ENCODE results near the gene AFF1.

Gene AFF1

DNA sequence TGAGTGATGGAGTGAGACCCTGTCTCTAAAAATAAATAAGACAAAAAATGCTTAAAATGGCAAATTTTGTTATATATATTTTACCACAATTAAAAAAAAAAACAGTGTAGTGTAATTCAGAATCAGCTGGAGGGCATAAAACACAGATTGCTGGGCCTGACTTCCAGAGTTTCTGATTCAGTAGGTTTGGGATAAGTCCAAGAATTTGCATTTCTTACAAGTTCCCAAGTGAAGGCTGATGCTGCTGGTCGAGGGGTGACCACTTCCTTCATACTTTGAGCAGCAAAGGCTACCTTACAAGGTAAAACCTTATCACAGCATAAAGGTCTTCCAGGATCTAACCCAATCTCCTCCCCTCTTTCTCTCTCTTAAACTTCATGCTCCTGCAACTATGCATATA, 244.9 kb downstream of the AFF1 start:
- no peak for DNase-seq

DNA sequence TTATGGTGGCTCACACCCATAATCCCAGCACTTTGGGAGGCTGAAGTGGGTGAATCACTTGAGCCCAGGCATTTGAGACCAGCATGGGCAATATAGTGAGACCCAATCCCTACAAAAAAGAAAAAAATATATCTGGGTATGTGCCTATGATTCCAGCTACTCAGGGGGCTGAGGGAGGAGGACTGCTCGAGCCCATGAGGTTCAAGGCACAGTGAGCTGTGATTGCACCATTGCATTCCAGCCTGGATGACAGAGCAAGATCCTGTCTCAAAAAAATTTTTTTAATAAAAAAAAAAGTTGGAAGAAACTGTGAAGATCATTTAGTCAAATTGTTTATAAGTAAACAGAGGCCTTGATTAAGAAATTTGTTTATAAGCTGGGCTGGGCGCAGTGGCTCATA, 246.0 kb downstream of the AFF1 start:
- no peak for DNase-seq

DNA sequence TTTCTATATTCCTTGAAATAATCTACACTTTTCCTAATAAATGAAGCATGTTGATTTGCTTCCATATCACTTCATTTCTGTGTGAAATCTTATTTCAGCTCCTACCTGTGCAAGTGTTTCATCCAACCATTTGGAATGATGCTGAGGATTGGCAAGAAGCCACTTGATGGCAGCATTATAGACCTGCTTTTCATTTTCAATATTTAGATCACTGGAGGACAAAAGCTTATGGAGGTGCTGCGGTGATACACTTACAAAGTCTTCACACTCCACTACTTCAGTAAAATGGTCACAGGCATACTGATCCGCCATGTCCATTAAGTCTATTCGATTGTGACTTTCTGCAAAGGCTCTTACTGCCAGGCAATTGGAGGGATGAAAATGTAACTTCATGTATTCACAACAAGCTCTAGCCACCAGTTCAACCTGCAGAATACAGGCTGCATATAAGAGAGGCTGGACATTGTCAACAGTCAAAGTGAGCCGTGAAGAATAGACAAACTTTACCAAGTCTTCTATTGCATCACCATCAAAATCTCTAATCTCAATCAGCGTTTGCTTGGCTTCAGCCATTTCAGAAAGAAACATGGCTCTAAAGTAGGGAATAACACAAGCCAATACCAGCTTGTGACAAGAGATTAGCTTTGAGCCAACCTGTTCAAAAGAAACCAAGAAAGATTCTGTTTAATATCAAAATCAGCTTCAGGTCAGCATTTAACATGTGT, 250.5 kb downstream of the AFF1 start:
- DNase-seq, result peak; percentile 4

DNA sequence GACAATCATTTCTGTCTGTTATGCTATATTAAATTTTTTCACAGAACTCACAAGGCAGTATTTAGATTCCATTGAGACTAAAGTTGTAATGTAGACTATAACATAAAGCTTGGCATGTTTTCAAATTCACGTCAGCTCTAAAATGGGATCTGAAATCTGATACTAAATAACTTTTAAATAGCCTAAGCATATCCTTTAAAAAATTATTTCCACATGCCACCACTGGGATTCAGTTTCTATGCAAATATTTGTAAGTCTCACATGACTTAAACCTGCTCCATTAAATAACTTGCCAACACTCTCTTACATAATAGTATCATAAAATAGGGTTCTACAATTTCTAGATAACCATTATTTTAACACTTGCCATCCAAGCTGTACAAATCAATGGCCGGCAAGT, 253.2 kb downstream of the AFF1 start:
- no peak for DNase-seq

DNA sequence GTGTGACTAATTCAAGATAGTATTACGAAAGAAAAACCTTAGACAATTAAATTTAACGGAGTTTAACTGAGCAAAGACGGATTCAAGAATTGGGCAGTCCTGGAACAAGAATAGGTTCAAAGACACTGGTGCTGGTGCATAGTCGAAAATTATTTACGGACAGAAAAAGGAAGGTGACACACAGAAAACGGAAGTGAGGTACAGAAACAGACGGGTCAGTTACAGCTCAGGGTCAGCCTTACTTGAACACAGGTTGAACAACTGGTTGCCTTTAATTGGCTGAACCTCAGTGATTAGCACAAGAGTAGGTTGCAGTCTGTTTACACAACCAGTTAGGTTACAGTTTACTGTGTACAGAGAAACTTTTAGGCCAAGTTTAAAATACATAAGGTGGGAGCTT, 254.1 kb downstream of the AFF1 start:
- DNase-seq, result no peak

Data from retina (tissue), 1 donor.